NCI-H187 (cell line): ENCODE data around the gene CXCL5.
"Not testable (repeated sequence)": the region's sequence is repeated elsewhere in the genome, so short reads cannot be mapped to it uniquely, and the experiment has no call there.

Experiments used
- DNase-seq, 2 experiments: peaks; one replicate each; lab custom pipeline; 2025; lab: John Stamatoyannopoulos, UW

Gene CXCL5

GRCh38 chr4:73970945-73971344, 27.5 kb downstream of the CXCL5 start:
- no peak for DNase-seq

GRCh38 chr4:73970011-73970410, 28.5 kb downstream of the CXCL5 start:
- no peak for DNase-seq

- no peak for DNase-seq
Observed at GRCh38 chr4:73967866-73968265, 30.6 kb downstream of the CXCL5 start.

- DNase-seq, result no peak
Observed at GRCh38 chr4:73964862-73965611, 33.4 kb downstream of the CXCL5 start.

- no peak for DNase-seq
Observed at GRCh38 chr4:73962724-73963123, 35.8 kb downstream of the CXCL5 start.

GRCh38 chr4:73959041-73959440, 39.4 kb downstream of the CXCL5 start:
- DNase-seq, result not testable (repeated sequence)

GRCh38 chr4:73952352-73952751, 46.1 kb downstream of the CXCL5 start:
- DNase-seq, result no peak

GRCh38 chr4:73950376-73950920, 48.0 kb downstream of the CXCL5 start:
- DNase-seq, result not testable (repeated sequence)

- DNase-seq, result no peak
Observed at GRCh38 chr4:73948990-73949706, 49.3 kb downstream of the CXCL5 start.

GRCh38 chr4:73948291-73948690, 50.2 kb downstream of the CXCL5 start:
- no peak for DNase-seq

- no peak for DNase-seq
Observed at GRCh38 chr4:73947239-73947985, 51.1 kb downstream of the CXCL5 start.

GRCh38 chr4:73945674-73946449, 52.6 kb downstream of the CXCL5 start:
- no peak for DNase-seq
